ENCODE results near the gene HSD17B14. TPM values are rescaled to one million over a fixed set of nuclear protein-coding genes. Genes with fewer than 3 reads are reported as not detected.
"Not testable (repeated sequence)": the region's sequence is repeated elsewhere in the genome, so short reads cannot be mapped to it uniquely, and the experiment has no call there.

HSD17B14 gene
- total and polyA plus RNA-seq, 7 donors: 4.3 to 21.0 (median 16.9) TPM

GRCh38 chr19:48772503-48772953 is 63.8 kb downstream of the HSD17B14 start:
- no peaks in the 10 kb centered on the region for H3K36me3 ChIP-seq
- intact Hi-C loops (cut with DNase I): no loop called here
- H3K27me3 ChIP-seq: peaks cover 0 to 3% (median 0%) of the 10 kb centered on the region in 3 donors
- H3K4me3 ChIP-seq: no peak overlapping the region
- no peak for DNase-seq
- no peaks in the 10 kb centered on the region for H3K9me3 ChIP-seq
- H3K27ac ChIP-seq: no peak overlapping the region
- 38 to 78% methylated on average over 13 of the region's 13 CpGs for WGBS, 2 donors
- TF ChIP-seq POLR2A (IDR thresholded peaks at IDR 0.05): no peak
- TF ChIP-seq CTCF (IDR thresholded peaks at IDR 0.05): no peak
- TF ChIP-seq EP300 (IDR thresholded peaks at IDR 0.05): no peak
- no peak for TF ChIP-seq POLR2AphosphoS5 (IDR thresholded peaks at IDR 0.05)
- H3K4me1 ChIP-seq: no peaks in the 10 kb centered on the region

GRCh38 chr19:48770734-48771472 is 65.4 kb downstream of the HSD17B14 start:
- no peak for DNase-seq
- 35 to 72% methylated on average over 20 of the region's 20 CpGs for WGBS, 2 donors

GRCh38 chr19:48770266-48770665 is 66.0 kb downstream of the HSD17B14 start:
- no peaks in the 10 kb centered on the region for H3K9me3 ChIP-seq
- H3K27me3 ChIP-seq: peaks cover 0 to 3% (median 0%) of the 10 kb centered on the region in 3 donors
- WGBS, 2 donors: 62 to 72% methylated on average over 7 of the region's 7 CpGs
- no peaks in the 10 kb centered on the region for H3K36me3 ChIP-seq
- H3K4me1 ChIP-seq: no peaks in the 10 kb centered on the region
- TF ChIP-seq CTCF (IDR thresholded peaks at IDR 0.05) (no peak), POLR2A (IDR thresholded peaks at IDR 0.05) (no peak), POLR2AphosphoS5 (IDR thresholded peaks at IDR 0.05) (no peak), EP300 (IDR thresholded peaks at IDR 0.05) (no peak)
- no peak overlapping the region for H3K27ac ChIP-seq
- DNase-seq: no peak
- no peak overlapping the region for H3K4me3 ChIP-seq
- intact Hi-C loops (cut with DNase I): no loop called here

More at GRCh38 chr19:48770734-48771472, 65.4 kb downstream of the HSD17B14 start:
- no peak for TF ChIP-seq EP300 (IDR thresholded peaks at IDR 0.05)
- TF ChIP-seq POLR2AphosphoS5 (IDR thresholded peaks at IDR 0.05): no peak
- TF ChIP-seq CTCF (IDR thresholded peaks at IDR 0.05): no peak
- no peak for TF ChIP-seq POLR2A (IDR thresholded peaks at IDR 0.05)
- no peak overlapping the region for H3K27ac ChIP-seq
- no peaks in the 10 kb centered on the region for H3K9me3 ChIP-seq
- no peaks in the 10 kb centered on the region for H3K4me1 ChIP-seq
- intact Hi-C loops (cut with DNase I): no loop called here
- H3K27me3 ChIP-seq: peaks cover 0 to 3% (median 0%) of the 10 kb centered on the region in 3 donors
- no peaks in the 10 kb centered on the region for H3K36me3 ChIP-seq
- H3K4me3 ChIP-seq: no peak overlapping the region

- intact Hi-C loops (cut with DNase I): no loop called here
- H3K9me3 ChIP-seq: no peaks in the 10 kb centered on the region
- DNase-seq: no peak
- H3K36me3 ChIP-seq: no peaks in the 10 kb centered on the region
- 80 to 84% methylated on average over 11 of the region's 11 CpGs for WGBS, 2 donors
- H3K4me1 ChIP-seq: no peaks in the 10 kb centered on the region
- H3K27ac ChIP-seq: no peak overlapping the region
- no peak overlapping the region for H3K4me3 ChIP-seq
- TF ChIP-seq CTCF (IDR thresholded peaks at IDR 0.05) (no peak), POLR2A (IDR thresholded peaks at IDR 0.05) (no peak), EP300 (IDR thresholded peaks at IDR 0.05) (no peak), POLR2AphosphoS5 (IDR thresholded peaks at IDR 0.05) (no peak)
- peaks cover 0 to 3% (median 0%) of the 10 kb centered on the region in 3 donors for H3K27me3 ChIP-seq
These were observed 67.1 kb downstream of the HSD17B14 start for GRCh38 chr19:48768994-48769713.

GRCh38 chr19:48768171-48768753 is 68.0 kb downstream of the HSD17B14 start:
- intact Hi-C loops (cut with DNase I); H3K27ac ChIP-seq: not testable (repeated sequence)
- WGBS, 2 donors: 43 to 55% methylated on average over 6 of the region's 6 CpGs

GRCh38 chr19:48765816-48766215 is 70.5 kb downstream of the HSD17B14 start:
- DNase-seq, H3K4me1 ChIP-seq: not testable (repeated sequence)
- 20 to 53% methylated on average over 5 of the region's 5 CpGs for WGBS, 2 donors

More at GRCh38 chr19:48768171-48768753, 68.0 kb downstream of the HSD17B14 start:
- not testable (repeated sequence) for DNase-seq, H3K9me3 ChIP-seq, H3K4me1 ChIP-seq, H3K4me3 ChIP-seq, H3K36me3 ChIP-seq, H3K27me3 ChIP-seq

More at GRCh38 chr19:48765816-48766215, 70.5 kb downstream of the HSD17B14 start:
- H3K36me3 ChIP-seq; H3K27me3 ChIP-seq; H3K4me3 ChIP-seq; intact Hi-C loops (cut with DNase I); H3K27ac ChIP-seq; H3K9me3 ChIP-seq: not testable (repeated sequence)

All from sigmoid colon (tissue), 7 donors.